RWPE2 (cell line): Measurements from ENCODE around the gene LRRC52.

Experiments used
- ATAC-seq: fragments of 200-7000 bp; cut with Tn5 transposase; 3 replicates; pipeline ENCODE4 v1.9.1; 2021; ENCODE audit warnings: low read depth
- DNase-seq: peaks from one replicate; pipeline ENCODE4 v3.0.0-alpha.2; 2020; ENCODE audit warnings: low spot score
- H3K27ac ChIP-seq: fragments of 450-650 bp; 2 replicates; pipeline ENCODE4 v1.5.1; 2017; ENCODE audit warnings: mild to moderate bottlenecking; ENCODE audit not compliant: poor library complexity, severe bottlenecking
- H3K27me3 ChIP-seq: fragments of 250-450 bp; sonication (Bioruptor Pico); 2 replicates; pipeline ENCODE4 v1.5.1; 2021; ENCODE audit warnings: mild to moderate bottlenecking, moderate library complexity; ENCODE audit not compliant: insufficient read depth, poor library complexity, severe bottlenecking
- H3K36me3 ChIP-seq: fragments of 250-450 bp; sonication (Bioruptor Pico); 2 replicates; pipeline ENCODE4 v1.5.1; 2020; ENCODE audit warnings: low read depth, mild to moderate bottlenecking, moderate library complexity
- H3K4me1 ChIP-seq: fragments of 250-450 bp; sonication (Bioruptor Pico); 2 replicates; pipeline ENCODE4 v1.5.1; 2021; ENCODE audit warnings: mild to moderate bottlenecking, moderate library complexity; ENCODE audit not compliant: insufficient read depth, poor library complexity, severe bottlenecking
- H3K4me3 ChIP-seq: fragments of 250-450 bp; sonication (Bioruptor Pico); 2 replicates; pipeline ENCODE4 v1.5.1; 2021; ENCODE audit warnings: mild to moderate bottlenecking, moderate library complexity; ENCODE audit not compliant: severe bottlenecking
- H3K9me3 ChIP-seq: fragments of 250-450 bp; sonication (Bioruptor Pico); 2 replicates; pipeline ENCODE4 v1.5.1; 2021; ENCODE audit warnings: mild to moderate bottlenecking, moderate library complexity; ENCODE audit not compliant: severe bottlenecking
- CTCF ChIP-seq: fragments of 450-650 bp; IDR thresholded peaks from one replicate; pipeline ENCODE4 v1.5.1; 2017; ENCODE audit warnings: mild to moderate bottlenecking, moderate library complexity; ENCODE audit not compliant: poor library complexity, severe bottlenecking

The LRRC52 gene

GRCh38 chr1:165525708-165526107 is 18.1 kb upstream of the LRRC52 start:
- H3K27ac ChIP-seq, result no peak overlapping the region
- no peak for ATAC-seq
- H3K27me3 ChIP-seq, result no peaks in the 10 kb centered on the region
- H3K9me3 ChIP-seq, result no peaks in the 10 kb centered on the region
- no peak for TF ChIP-seq CTCF
- no peak for DNase-seq
- H3K4me1 ChIP-seq, result no peaks in the 10 kb centered on the region
- no peaks in the 10 kb centered on the region for H3K36me3 ChIP-seq
- H3K4me3 ChIP-seq, result no peak overlapping the region

- no peaks in the 10 kb centered on the region for H3K9me3 ChIP-seq
- DNase-seq, result no peak
- no peaks in the 10 kb centered on the region for H3K36me3 ChIP-seq
Measured at GRCh38 chr1:165527251-165528007, 16.4 kb upstream of the LRRC52 start.

GRCh38 chr1:165531021-165531420 is 12.8 kb upstream of the LRRC52 start:
- ATAC-seq (no peak), DNase-seq (no peak)
- Histone ChIP-seq H3K27ac (no peak overlapping the region), H3K4me3 (no peak overlapping the region), H3K36me3 (no peaks in the 10 kb centered on the region), H3K9me3 (no peaks in the 10 kb centered on the region), H3K4me1 (no peaks in the 10 kb centered on the region), H3K27me3 (no peaks in the 10 kb centered on the region)
- no peak for TF ChIP-seq CTCF

More at GRCh38 chr1:165527251-165528007, 16.4 kb upstream of the LRRC52 start:
- ATAC-seq, result no peak
- no peaks in the 10 kb centered on the region for H3K27me3 ChIP-seq
- TF ChIP-seq CTCF, result no peak
- H3K4me1 ChIP-seq, result no peaks in the 10 kb centered on the region
- H3K27ac ChIP-seq, result no peak overlapping the region
- H3K4me3 ChIP-seq, result no peak overlapping the region

- Histone ChIP-seq H3K4me3 (no peak overlapping the region), H3K27me3 (no peaks in the 10 kb centered on the region), H3K27ac (no peak overlapping the region), H3K36me3 (no peaks in the 10 kb centered on the region), H3K9me3 (no peaks in the 10 kb centered on the region), H3K4me1 (no peaks in the 10 kb centered on the region)
- DNase-seq, result no peak
- ATAC-seq, result no peak
- TF ChIP-seq CTCF, result no peak
Measured at GRCh38 chr1:165532053-165532452, 11.7 kb upstream of the LRRC52 start.

GRCh38 chr1:165533254-165533653 is 10.5 kb upstream of the LRRC52 start:
- no peaks in the 10 kb centered on the region for H3K36me3 ChIP-seq
- DNase-seq (no peak), ATAC-seq (no peak)
- no peak for TF ChIP-seq CTCF
- no peak overlapping the region for H3K27ac ChIP-seq
- no peaks in the 10 kb centered on the region for H3K9me3 ChIP-seq
- no peaks in the 10 kb centered on the region for H3K4me1 ChIP-seq
- H3K4me3 ChIP-seq, result no peak overlapping the region
- no peaks in the 10 kb centered on the region for H3K27me3 ChIP-seq
